Calu3 (cell line): ENCODE data around the gene MAFF. TPM values are rescaled to one million over a fixed set of nuclear protein-coding genes. Genes with fewer than 3 reads are reported as not detected.
A peak's percentile ranks its signal among the peaks of the same experiment; 100 is the strongest.
"Not testable (repeated sequence)": the region's sequence is repeated elsewhere in the genome, so short reads cannot be mapped to it uniquely, and the experiment has no call there.

Experiments used
- BruUV-seq: library from RNA; stranded (reverse); fragments of 400-500 nt; replicated peaks from 2 replicates; lab custom pipeline; 2021; lab: Mats Ljungman, UMichigan
- CTCF ChIA-PET: fragments of 300-600 bp; sonication (Branson Sonifier 250); formaldehyde crosslinking; loops from one replicate; lab custom pipeline; 2022; ENCODE audit warnings: antibody characterized with exemption; lab: Charles Lee
- DNase-seq: peaks from one replicate; pipeline ENCODE4 v3.0.0; 2022
- H3K27ac Mint-ChIP-seq: one replicate; pipeline ENCODE4 v1.8.0; 2022; ENCODE audit warnings: mixed read lengths; ENCODE audit not compliant: unreplicated experiment
- H3K27me3 Mint-ChIP-seq: one replicate; pipeline ENCODE4 v1.8.0; 2022; ENCODE audit warnings: mixed read lengths; ENCODE audit not compliant: unreplicated experiment
- H3K36me3 Mint-ChIP-seq: one replicate; pipeline ENCODE4 v1.8.0; 2022; ENCODE audit warnings: mild to moderate bottlenecking, moderate library complexity, mixed read lengths; ENCODE audit not compliant: insufficient read depth, unreplicated experiment
- H3K4me1 Mint-ChIP-seq: one replicate; pipeline ENCODE4 v1.8.0; 2022; ENCODE audit warnings: mild to moderate bottlenecking, low read depth, mixed read lengths; ENCODE audit not compliant: unreplicated experiment
- H3K4me3 Mint-ChIP-seq: one replicate; pipeline ENCODE4 v1.8.0; 2022; ENCODE audit warnings: mild to moderate bottlenecking, low read depth, moderate library complexity, mixed read lengths; ENCODE audit not compliant: unreplicated experiment
- H3K9me3 Mint-ChIP-seq: one replicate; pipeline ENCODE4 v1.8.0; 2022; ENCODE audit warnings: low read depth, mixed read lengths; ENCODE audit not compliant: unreplicated experiment
- intact Hi-C: fragments of 100-400 bp; cut with micrococcal nuclease; formaldehyde crosslinking; loops from one replicate; pipeline ENCODE4 v1.10.0; 2022; ENCODE audit not compliant: unreplicated experiment
- total RNA-seq: library from RNA; stranded (reverse); gene quantifications from 2 replicates; pipeline ENCODE4 v1.2.3, GENCODE V29; 2022
- TF ChIP-seq, protein P1 (sequence below): fragments of 200-600 bp; IDR thresholded peaks from one replicate; pipeline ENCODE4 v1.8.0; 2022; ENCODE audit warnings: antibody characterized with exemption; ENCODE audit not compliant: unreplicated experiment

MAFF gene
- total RNA-seq, 1 experiment from 2014 or later = 62.4 TPM

DNA sequence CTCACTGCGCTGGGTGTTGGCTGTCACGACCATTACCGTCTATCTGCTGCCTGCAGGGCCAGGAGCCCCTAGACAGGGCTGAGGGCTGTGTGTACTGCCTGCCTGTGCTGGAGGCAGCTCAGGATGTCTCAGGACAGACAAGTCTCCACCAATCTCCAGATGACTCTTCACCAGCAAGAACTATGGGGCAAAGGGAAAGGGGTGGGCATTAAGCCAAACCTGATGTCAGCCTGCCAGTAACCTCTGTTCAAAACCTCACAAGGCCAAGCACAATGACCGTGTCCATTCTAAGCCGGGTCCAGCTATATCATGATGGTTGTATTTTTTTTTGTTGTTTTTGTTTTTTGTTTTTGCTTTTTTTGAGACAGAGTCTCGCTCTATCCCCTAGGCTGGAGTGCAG is 31.6 kb downstream of the MAFF start:
- H3K9me3 Mint-ChIP-seq = no peaks in the 10 kb centered on the region
- DNase-seq = no peak
- H3K36me3 Mint-ChIP-seq = peaks cover 46% of the 10 kb centered on the region
- H3K27ac Mint-ChIP-seq = no peak overlapping the region
- intact Hi-C loops = no loop called here
- no peak overlapping the region for H3K4me3 Mint-ChIP-seq
- peaks cover 61% of the 10 kb centered on the region for H3K4me1 Mint-ChIP-seq
- no TSS peak for BruUV-seq
- H3K27me3 Mint-ChIP-seq = no peaks in the 10 kb centered on the region
- CTCF ChIA-PET = no interaction called here
- TF ChIP-seq, protein P1, sequence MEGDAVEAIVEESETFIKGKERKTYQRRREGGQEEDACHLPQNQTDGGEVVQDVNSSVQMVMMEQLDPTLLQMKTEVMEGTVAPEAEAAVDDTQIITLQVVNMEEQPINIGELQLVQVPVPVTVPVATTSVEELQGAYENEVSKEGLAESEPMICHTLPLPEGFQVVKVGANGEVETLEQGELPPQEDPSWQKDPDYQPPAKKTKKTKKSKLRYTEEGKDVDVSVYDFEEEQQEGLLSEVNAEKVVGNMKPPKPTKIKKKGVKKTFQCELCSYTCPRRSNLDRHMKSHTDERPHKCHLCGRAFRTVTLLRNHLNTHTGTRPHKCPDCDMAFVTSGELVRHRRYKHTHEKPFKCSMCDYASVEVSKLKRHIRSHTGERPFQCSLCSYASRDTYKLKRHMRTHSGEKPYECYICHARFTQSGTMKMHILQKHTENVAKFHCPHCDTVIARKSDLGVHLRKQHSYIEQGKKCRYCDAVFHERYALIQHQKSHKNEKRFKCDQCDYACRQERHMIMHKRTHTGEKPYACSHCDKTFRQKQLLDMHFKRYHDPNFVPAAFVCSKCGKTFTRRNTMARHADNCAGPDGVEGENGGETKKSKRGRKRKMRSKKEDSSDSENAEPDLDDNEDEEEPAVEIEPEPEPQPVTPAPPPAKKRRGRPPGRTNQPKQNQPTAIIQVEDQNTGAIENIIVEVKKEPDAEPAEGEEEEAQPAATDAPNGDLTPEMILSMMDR = no peak

DNA sequence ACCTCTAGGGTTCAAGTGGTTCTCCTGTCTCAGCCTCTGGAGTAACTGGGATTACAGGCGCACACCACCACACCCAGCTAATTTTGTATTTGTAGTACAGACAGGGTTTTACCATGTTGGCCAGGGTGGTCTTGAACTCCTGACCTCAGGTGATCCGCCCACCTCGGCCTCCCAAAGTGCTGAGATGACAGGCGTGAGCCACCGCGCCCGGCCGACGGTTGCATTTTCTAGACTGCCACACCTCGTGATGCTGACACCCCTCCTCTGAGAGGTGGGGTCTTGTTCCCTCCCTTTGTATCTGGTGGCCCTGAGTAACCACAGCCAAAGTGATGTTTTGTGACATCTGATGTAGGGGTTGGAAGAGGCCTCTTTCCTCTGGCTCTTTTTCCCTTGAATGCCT is 32.1 kb downstream of the MAFF start:
- H3K4me3 Mint-ChIP-seq, intact Hi-C loops, BruUV-seq, CTCF ChIA-PET, H3K27me3 Mint-ChIP-seq, DNase-seq, H3K9me3 Mint-ChIP-seq, H3K27ac Mint-ChIP-seq: not testable (repeated sequence)
- Mint-ChIP-seq H3K36me3 (peaks cover 46% of the 10 kb centered on the region), H3K4me1 (peaks cover 61% of the 10 kb centered on the region)

DNA sequence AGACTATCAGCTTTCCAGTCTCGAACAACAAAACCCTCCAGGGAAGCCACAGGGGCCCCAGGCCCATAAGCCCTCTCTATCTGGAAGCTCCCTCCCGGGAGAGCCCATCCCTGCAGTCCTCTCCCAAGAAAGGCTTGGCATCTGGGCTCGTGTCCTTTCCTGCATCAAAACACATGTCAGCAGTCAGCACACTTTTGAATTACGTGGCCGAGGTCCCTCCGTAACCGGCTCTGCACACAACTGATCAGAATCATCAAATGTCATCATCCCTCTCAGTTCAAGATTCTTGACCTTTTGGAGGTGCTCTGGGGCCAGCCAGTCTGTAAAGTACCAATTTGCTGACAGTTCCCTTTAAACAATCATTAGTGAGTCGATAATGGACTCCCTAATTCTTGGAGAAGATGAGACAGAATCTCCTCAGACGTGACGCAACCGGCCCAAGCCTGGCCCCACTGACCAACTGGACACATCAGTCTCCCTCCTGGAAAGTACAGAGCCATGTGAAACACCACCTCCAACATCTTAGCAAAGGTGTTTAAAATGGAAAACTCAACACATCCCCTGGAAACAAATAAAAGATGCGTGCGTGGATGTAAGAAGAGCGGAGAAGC is 33.6 kb downstream of the MAFF start:
- no TSS peak for BruUV-seq
- H3K4me3 Mint-ChIP-seq = no peak overlapping the region
- no peaks in the 10 kb centered on the region for H3K27me3 Mint-ChIP-seq
- H3K36me3 Mint-ChIP-seq = peaks cover 55% of the 10 kb centered on the region
- H3K9me3 Mint-ChIP-seq = no peaks in the 10 kb centered on the region
- intact Hi-C loops = no loop called here
- peaks cover 69% of the 10 kb centered on the region for H3K4me1 Mint-ChIP-seq
- TF ChIP-seq, protein P1 = no peak
- DNase-seq = no peak
- no peak overlapping the region for H3K27ac Mint-ChIP-seq
- CTCF ChIA-PET = interaction anchor here (0.5 kb wide), 2 partner anchors 58 to 99 kb away, joined by 3 to 9 read pairs; no protein-coding TSS in a partner anchor

- H3K27me3 Mint-ChIP-seq = no peaks in the 10 kb centered on the region
- H3K4me1 Mint-ChIP-seq = peaks cover 73% of the 10 kb centered on the region
- DNase-seq = peak; percentile 79
- peaks cover 51% of the 10 kb centered on the region for H3K36me3 Mint-ChIP-seq
- TF ChIP-seq, protein P1 = no peak
- BruUV-seq = no TSS peak
- intact Hi-C loops = no loop called here
- CTCF ChIA-PET = interaction anchor here (0.6 kb wide), 1 partner anchor 27 kb away, joined by 5 read pairs; no protein-coding TSS in a partner anchor
- H3K27ac Mint-ChIP-seq = peak overlapping the region; percentile 98
- H3K4me3 Mint-ChIP-seq = peak overlapping the region; percentile 49
- no peaks in the 10 kb centered on the region for H3K9me3 Mint-ChIP-seq
Observed at GRCh38 chr22:38236786-38237185, 35.0 kb downstream of the MAFF start.
